Measurements from ENCODE around the gene MBOAT1. TPM values are rescaled to one million over a fixed set of nuclear protein-coding genes. Genes with fewer than 3 reads are reported as not detected.

Gene MBOAT1
- total and polyA plus RNA-seq, 2 of the 13 experiments (the other 11 are each of a cell fraction or from before 2014, with no cell fraction given): not detected

- TF ChIP-seq ZHX1 (CRISPR knock-in tag; IDR thresholded peaks at IDR 0.05; ENCODE audit: low read depth): no peak
- TF ChIP-seq RAD21 (CRISPR knock-in tag; IDR thresholded peaks at IDR 0.05): no peak
- TF ChIP-seq CBX2 (IDR thresholded peaks at IDR 0.05; ENCODE audit: low read depth, low read length): no peak
- no peak for TF ChIP-seq CBX2 (CRISPR knock-in tag; IDR thresholded peaks at IDR 0.05; ENCODE audit: low read depth)
- TF ChIP-seq JUN (CRISPR knock-in tag; IDR thresholded peaks at IDR 0.05): no peak
- TF ChIP-seq EEA1 (CRISPR knock-in tag; IDR thresholded peaks at IDR 0.05; ENCODE audit: borderline replicate concordance): no peak
- no peak for TF ChIP-seq ZNF564 (CRISPR knock-in tag; IDR thresholded peaks at IDR 0.05)
Observed at GRCh38 chr6:20183706-20184105, 28.6 kb downstream of the MBOAT1 start (continued).

GRCh38 chr6:20182926-20183521, 29.2 kb downstream of the MBOAT1 start:
- intact Hi-C loops (cut with micrococcal nuclease; ENCODE audit: unreplicated experiment): no loop called here
- POLR2A ChIA-PET: no interaction called here
- TF ChIP-seq HNF4A (CRISPR knock-in tag; IDR thresholded peaks at IDR 0.05) (no peak), ZNF318 (CRISPR knock-in tag; IDR thresholded peaks at IDR 0.05) (no peak), ZNF143 (CRISPR knock-in tag; IDR thresholded peaks at IDR 0.05) (no peak), AGO1 (IDR thresholded peaks at IDR 0.05; ENCODE audit: low read depth, low read length, poor library complexity, severe bottlenecking) (no peak), ZNF615 (CRISPR knock-in tag; IDR thresholded peaks at IDR 0.05; ENCODE audit: borderline replicate concordance) (no peak), ZNF660 (CRISPR knock-in tag; IDR thresholded peaks at IDR 0.05; ENCODE audit: borderline replicate concordance, low read depth) (no peak)

More at GRCh38 chr6:20182926-20183521, 29.2 kb downstream of the MBOAT1 start:
- Histone ChIP-seq H3K4me2 (ENCODE audit: low read depth, low read length) (no peak overlapping the region), H3K4me3 (replicated peaks in 1 of 3; ENCODE audit: insufficient read depth in 1 of 3, low read depth in 2 of 3, low read length in 3 of 3) (no peak overlapping the region), H3K36me3 (replicated peaks in 1 of 2; ENCODE audit: control insufficient read depth in 1 of 2, insufficient read depth in 2 of 2, low read length in 2 of 2) (no peaks in the 10 kb centered on the region; a peak in 1 of 5 replicates), H3K27ac (ENCODE audit: extremely low read length, insufficient read depth, low read length) (no peak overlapping the region), H4K20me1 (ENCODE audit: insufficient read depth, low read length) (no peaks in the 10 kb centered on the region), H3K27me3 (ENCODE audit: control insufficient read depth in 1 of 2, insufficient read depth in 2 of 2, low read length in 2 of 2) (no peaks in the 10 kb centered on the region; a peak in 2 of 5 replicates), H2AFZ (ENCODE audit: low read length) (no peak overlapping the region), H3K9ac (ENCODE audit: insufficient read depth, low read depth, low read length) (no peak overlapping the region), H3K4me1 (ENCODE audit: insufficient read depth, low read length) (no peaks in the 10 kb centered on the region), H3K9me3 (ENCODE audit: low read length) (no peaks in the 10 kb centered on the region), H3K79me2 (ENCODE audit: insufficient read depth, low read length) (no peaks in the 10 kb centered on the region)
- CTCF ChIA-PET (ENCODE audit: low intra/inter-chr PET ratio, low total read pairs): no interaction called here
- FAIRE-seq (no peak), DNase-seq (ENCODE audit: low spot score) (no peak), ATAC-seq (no peak)
- BruUV-seq (replicated peaks): no TSS peak
- WGBS (ENCODE audit: low lambda C conversion rate): 39% methylated on average over 2 of the region's 2 CpGs
- in situ Hi-C loops (cut with HindIII; ENCODE audit: extremely low pct_ligation_motif_present, low pct_unique_long_range_greater_than_20kb): no loop called here

Measured in HepG2 (cell line).